AG04450 (cell line): ENCODE results near the gene MALSU1. TPM values are rescaled to one million over a fixed set of nuclear protein-coding genes. Genes with fewer than 3 reads are reported as not detected.

Experiments used
- CTCF ChIA-PET: fragments of 300-600, 350-600 bp; formaldehyde crosslinking; extraction: SDS; loops from one replicate; lab custom pipeline; 2022; ENCODE audit warnings: antibody characterized with exemption, inconsistent platforms; lab: Charles Lee
- POLR2A ChIA-PET: fragments of 350-600 bp; formaldehyde crosslinking; extraction: SDS; loops from one replicate; lab custom pipeline; 2021; ENCODE audit warnings: antibody characterized with exemption, inconsistent platforms; lab: Yijun Ruan, JAX
- DNase-seq: peaks from one replicate; pipeline ENCODE4 v3.0.0-alpha.2; 2011; ENCODE audit warnings: low read depth, low spot score
- H3K27ac ChIP-seq: one replicate; pipeline ENCODE4 v1.5.1; 2012; ENCODE audit warnings: low read depth, low read length, control low read depth
- H3K27me3 ChIP-seq: one replicate; pipeline ENCODE4 v1.6.0; 2012; ENCODE audit warnings: low read length; ENCODE audit not compliant: control insufficient read depth, insufficient read depth
- H3K4me3 ChIP-seq: 2 replicates; pipeline ENCODE4 v1.5.1; 2011; ENCODE audit warnings: mild to moderate bottlenecking, low read depth, low read length, control low read depth
- H3K9me3 ChIP-seq: 2 replicates; pipeline ENCODE4 v1.5.1; 2012; ENCODE audit warnings: low read length; ENCODE audit not compliant: control insufficient read depth, insufficient read depth
- polyA plus RNA-seq: library from polyadenylated mRNA; depleted of rRNA; stranded (reverse); fragments of >200 nt; gene quantifications from 2 replicates; pipeline ENCODE4 v1.2.3, GENCODE V29; 2011
- TF ChIP-seq, protein P1 (sequence below): IDR thresholded peaks from 2 replicates; pipeline ENCODE4 v1.5.1; 2011; ENCODE audit warnings: low read depth, low read length, control low read depth, inconsistent platforms

The MALSU1 gene
- polyA plus RNA-seq, 1 experiment, result 82.2 TPM

DNA sequence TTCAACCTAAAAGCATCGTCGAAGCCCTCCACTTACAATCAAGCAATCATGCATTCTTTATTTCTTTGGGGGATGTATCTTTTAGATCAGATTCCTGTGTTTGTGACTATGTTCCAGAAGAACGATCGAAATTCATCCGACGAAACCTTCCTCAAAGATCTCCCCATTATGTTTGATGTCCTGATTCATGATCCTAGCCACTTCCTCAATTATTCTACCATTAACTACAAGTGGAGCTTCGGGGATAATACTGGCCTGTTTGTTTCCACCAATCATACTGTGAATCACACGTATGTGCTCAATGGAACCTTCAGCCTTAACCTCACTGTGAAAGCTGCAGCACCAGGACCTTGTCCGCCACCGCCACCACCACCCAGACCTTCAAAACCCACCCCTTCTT lies 38.8 kb upstream of the MALSU1 start:
- no peak for DNase-seq
- Histone ChIP-seq H3K9me3 (no peaks in the 10 kb centered on the region), H3K27ac (no peak overlapping the region), H3K4me3 (no peak overlapping the region), H3K27me3 (peaks cover 19% of the 10 kb centered on the region)
- TF ChIP-seq, protein P1, sequence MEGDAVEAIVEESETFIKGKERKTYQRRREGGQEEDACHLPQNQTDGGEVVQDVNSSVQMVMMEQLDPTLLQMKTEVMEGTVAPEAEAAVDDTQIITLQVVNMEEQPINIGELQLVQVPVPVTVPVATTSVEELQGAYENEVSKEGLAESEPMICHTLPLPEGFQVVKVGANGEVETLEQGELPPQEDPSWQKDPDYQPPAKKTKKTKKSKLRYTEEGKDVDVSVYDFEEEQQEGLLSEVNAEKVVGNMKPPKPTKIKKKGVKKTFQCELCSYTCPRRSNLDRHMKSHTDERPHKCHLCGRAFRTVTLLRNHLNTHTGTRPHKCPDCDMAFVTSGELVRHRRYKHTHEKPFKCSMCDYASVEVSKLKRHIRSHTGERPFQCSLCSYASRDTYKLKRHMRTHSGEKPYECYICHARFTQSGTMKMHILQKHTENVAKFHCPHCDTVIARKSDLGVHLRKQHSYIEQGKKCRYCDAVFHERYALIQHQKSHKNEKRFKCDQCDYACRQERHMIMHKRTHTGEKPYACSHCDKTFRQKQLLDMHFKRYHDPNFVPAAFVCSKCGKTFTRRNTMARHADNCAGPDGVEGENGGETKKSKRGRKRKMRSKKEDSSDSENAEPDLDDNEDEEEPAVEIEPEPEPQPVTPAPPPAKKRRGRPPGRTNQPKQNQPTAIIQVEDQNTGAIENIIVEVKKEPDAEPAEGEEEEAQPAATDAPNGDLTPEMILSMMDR, result no peak
- POLR2A ChIA-PET, result no interaction called here
- CTCF ChIA-PET, result interaction anchor here (3.4 to 6.6 kb wide), 3 partner anchors 12 to 174 kb away, joined by 19 to 101 read pairs (median 20); no protein-coding TSS in a partner anchor

DNA sequence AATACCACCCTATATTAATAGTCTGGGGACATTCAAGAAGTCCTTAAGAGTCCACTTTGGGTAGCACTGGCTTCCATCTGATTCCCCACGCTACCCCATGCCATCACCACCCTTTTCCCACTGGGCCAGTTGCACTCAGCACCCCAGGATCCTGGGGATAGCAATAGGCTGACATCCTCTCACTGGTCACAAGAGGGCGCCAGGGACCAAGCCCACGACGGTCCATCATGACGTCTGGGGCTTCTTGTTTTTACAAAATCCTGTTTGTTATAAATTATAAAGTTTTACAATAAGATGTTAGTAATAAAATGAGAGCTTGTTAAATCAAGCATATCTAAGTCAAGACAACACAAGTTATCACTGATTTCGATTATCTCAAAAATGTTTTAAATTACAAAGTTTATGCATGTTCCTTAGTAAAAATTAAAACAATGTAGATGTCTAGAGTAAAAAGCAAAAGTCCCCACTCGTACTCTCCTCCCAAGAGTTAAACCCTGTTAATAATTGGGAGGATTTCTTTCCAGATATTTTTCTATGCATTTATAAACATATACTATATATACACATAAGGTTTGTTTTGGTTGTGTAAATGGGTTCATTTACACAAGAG lies 37.2 kb upstream of the MALSU1 start:
- Histone ChIP-seq H3K4me3 (no peak overlapping the region), H3K27ac (no peak overlapping the region), H3K9me3 (no peaks in the 10 kb centered on the region), H3K27me3 (peaks cover 15% of the 10 kb centered on the region)
- POLR2A ChIA-PET, result no interaction called here
- CTCF ChIA-PET, result interaction anchor here (0.5 to 6.6 kb wide), 58 partner anchors 9 to 453 kb away, joined by 3 to 101 read pairs (median 4); partner anchors contain the start of gene GPNMB
- peak; percentile 33 for DNase-seq
- TF ChIP-seq, protein P1, result peak; percentile 96

DNA sequence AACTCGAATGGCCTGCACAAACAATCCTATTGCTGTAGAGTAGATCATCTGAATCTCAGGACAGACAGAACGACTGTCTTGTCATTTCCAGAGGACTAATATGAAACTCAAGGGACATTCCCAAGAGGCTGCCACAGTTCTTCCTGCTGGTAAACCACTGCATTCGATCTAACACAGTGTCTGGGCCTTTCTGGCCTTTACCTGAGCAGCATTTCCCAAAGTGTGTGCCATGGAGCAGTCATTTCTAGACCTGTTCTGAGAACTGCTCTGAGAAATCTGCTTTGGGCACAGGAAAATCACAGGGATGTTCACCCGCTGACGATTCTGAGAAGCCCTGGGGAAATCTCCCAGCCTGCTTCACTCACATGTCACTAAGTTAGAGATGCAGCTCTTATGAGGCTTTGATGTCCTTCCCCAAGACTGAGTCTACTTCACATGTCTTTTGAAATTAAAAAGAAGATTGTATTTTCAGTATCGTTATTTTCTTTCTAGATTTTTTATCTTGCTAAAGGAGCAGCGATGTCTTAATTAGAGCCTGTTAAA lies 34.2 kb upstream of the MALSU1 start:
- Histone ChIP-seq H3K27ac (no peak overlapping the region), H3K4me3 (no peak overlapping the region), H3K9me3 (no peaks in the 10 kb centered on the region), H3K27me3 (peaks cover 19% of the 10 kb centered on the region)
- no peak for DNase-seq
- ChIA-PET CTCF (interaction anchor here (1.1 to 6.6 kb wide), 3 partner anchors 7 to 256 kb away, joined by 3 to 101 read pairs (median 4); no protein-coding TSS in a partner anchor), POLR2A (no interaction called here)
- TF ChIP-seq, protein P1, result no peak

DNA sequence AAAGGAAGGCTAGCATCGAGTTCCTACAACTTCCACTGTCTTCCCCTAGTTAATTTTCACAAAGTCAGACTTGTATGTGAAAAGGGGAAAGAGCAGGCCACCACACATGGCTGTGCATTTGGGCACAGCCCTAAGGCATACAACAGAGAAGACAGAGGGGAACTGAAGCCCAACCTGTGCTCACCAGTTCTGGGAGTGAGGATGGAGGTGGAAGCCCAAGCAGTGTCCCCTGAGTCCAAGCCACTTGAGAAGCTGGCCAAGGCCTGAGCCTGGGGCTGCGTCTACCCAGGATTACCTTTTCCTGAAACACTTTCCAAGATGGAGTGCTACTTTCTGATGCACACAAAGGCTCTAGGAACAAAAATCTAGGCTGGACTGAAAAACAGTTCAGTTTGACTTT lies 32.2 kb upstream of the MALSU1 start:
- DNase-seq, result no peak
- CTCF ChIA-PET, result no interaction called here
- H3K9me3 ChIP-seq, result no peaks in the 10 kb centered on the region
- no peak overlapping the region for H3K4me3 ChIP-seq
- H3K27me3 ChIP-seq, result peaks cover 20% of the 10 kb centered on the region
- H3K27ac ChIP-seq, result no peak overlapping the region
- TF ChIP-seq, protein P1, result no peak
- POLR2A ChIA-PET, result no interaction called here

DNA sequence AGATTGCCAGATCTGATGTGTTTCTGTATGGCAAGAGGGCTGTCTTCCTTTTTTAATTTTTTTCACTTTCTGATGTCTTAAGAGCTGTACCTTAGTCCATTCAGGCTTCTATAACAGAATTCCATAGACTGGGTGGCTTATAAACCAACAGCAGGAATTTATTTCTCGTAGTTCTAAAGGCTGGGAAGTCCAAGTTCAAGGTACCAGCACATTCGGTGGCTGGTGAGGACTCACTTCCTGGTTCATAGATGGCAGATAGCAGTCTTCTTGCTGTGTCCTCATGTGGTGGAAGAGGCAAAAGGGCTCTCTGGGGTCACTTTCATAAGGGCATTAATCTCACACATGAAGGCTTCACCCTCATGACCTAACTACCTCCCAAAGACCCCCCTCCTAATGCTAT lies 31.8 kb upstream of the MALSU1 start:
- CTCF ChIA-PET, result interaction anchor here (0.9 kb wide), 1 partner anchor 10 kb away, joined by 3 read pairs; no protein-coding TSS in a partner anchor
- Histone ChIP-seq H3K4me3 (no peak overlapping the region), H3K27ac (no peak overlapping the region), H3K27me3 (peaks cover 22% of the 10 kb centered on the region), H3K9me3 (no peaks in the 10 kb centered on the region)
- POLR2A ChIA-PET, result no interaction called here
- TF ChIP-seq, protein P1, result no peak
- no peak for DNase-seq
